Ectodermal cell (in vitro differentiated cells): ENCODE data around the gene FAM20B.
"Not testable (repeated sequence)": the region's sequence is repeated elsewhere in the genome, so short reads cannot be mapped to it uniquely, and the experiment has no call there.

Experiments used
- H3K27ac ChIP-seq: 2 replicates; pipeline ENCODE4 v1.7.0; 2013; ENCODE audit warnings: mild to moderate bottlenecking, low read depth, low read length; ENCODE audit not compliant: insufficient read depth, poor library complexity, severe bottlenecking
- H3K27me3 ChIP-seq: 2 replicates; pipeline ENCODE4 v1.7.0; 2013; ENCODE audit warnings: mild to moderate bottlenecking, low read length; ENCODE audit not compliant: insufficient read depth, control insufficient read depth, poor library complexity, severe bottlenecking
- H3K36me3 ChIP-seq: one replicate; pipeline ENCODE4 v1.7.0; 2013; ENCODE audit warnings: low read length; ENCODE audit not compliant: control insufficient read depth, insufficient read depth
- H3K4me1 ChIP-seq: one replicate; pipeline ENCODE4 v1.7.0; 2013; ENCODE audit warnings: low read length; ENCODE audit not compliant: control insufficient read depth, insufficient read depth
- H3K4me3 ChIP-seq: 2 replicates; pipeline ENCODE4 v1.7.0; 2013; ENCODE audit warnings: low read depth, low read length, control low read depth; ENCODE audit not compliant: insufficient read depth
- H3K9me3 ChIP-seq: 2 replicates; pipeline ENCODE4 v1.7.0; 2013; ENCODE audit warnings: mild to moderate bottlenecking, low read length, moderate library complexity; ENCODE audit not compliant: control insufficient read depth
- WGBS, 2 experiments: methylation state at CpG; one replicate each; pipeline ENCODE4 v1.1.7; 2013; ENCODE audit warnings: missing lambda C conversion rate in 2 of 2; 5-methylcytosine and 5-hydroxymethylcytosine counted together

The FAM20B gene

GRCh38 chr1:179034720-179035119, 9.0 kb downstream of the FAM20B start:
- Histone ChIP-seq H3K9me3 (no peaks in the 10 kb centered on the region), H3K4me1 (no peaks in the 10 kb centered on the region), H3K4me3 (no peak overlapping the region), H3K27ac (no peak overlapping the region), H3K27me3 (no peaks in the 10 kb centered on the region), H3K36me3 (no peaks in the 10 kb centered on the region)
- 82 to 86% methylated on average over 1 of the region's 1 CpG for WGBS, 2 experiments

GRCh38 chr1:179036844-179037465, 11.3 kb downstream of the FAM20B start:
- Histone ChIP-seq H3K27me3 (no peaks in the 10 kb centered on the region), H3K4me3 (no peak overlapping the region), H3K36me3 (no peaks in the 10 kb centered on the region), H3K9me3 (no peaks in the 10 kb centered on the region), H3K4me1 (no peaks in the 10 kb centered on the region), H3K27ac (no peak overlapping the region)
- 97 to 98% methylated on average over 2 of the region's 2 CpGs for WGBS, 2 experiments

GRCh38 chr1:179038528-179039281, 13.0 kb downstream of the FAM20B start:
- 72 to 82% methylated on average over 1 of the region's 1 CpG for WGBS, 2 experiments
- H3K9me3 ChIP-seq = no peaks in the 10 kb centered on the region
- H3K27me3 ChIP-seq = no peaks in the 10 kb centered on the region
- H3K27ac ChIP-seq = no peak overlapping the region
- no peaks in the 10 kb centered on the region for H3K36me3 ChIP-seq
- H3K4me1 ChIP-seq = no peaks in the 10 kb centered on the region
- H3K4me3 ChIP-seq = no peak overlapping the region

- H3K4me1 ChIP-seq, H3K27me3 ChIP-seq, H3K27ac ChIP-seq, H3K36me3 ChIP-seq, H3K9me3 ChIP-seq, H3K4me3 ChIP-seq: not testable (repeated sequence)
- 94 to 96% methylated on average over 6 of the region's 9 CpGs for WGBS, 2 experiments
Observed at GRCh38 chr1:179039502-179040174, 13.9 kb downstream of the FAM20B start.

- H3K4me3 ChIP-seq = not testable (repeated sequence)
Observed at GRCh38 chr1:179040175-179040551, 14.5 kb downstream of the FAM20B start.

GRCh38 chr1:179042087-179042486, 16.4 kb downstream of the FAM20B start:
- Histone ChIP-seq H3K4me3 (no peak overlapping the region), H3K27me3 (no peaks in the 10 kb centered on the region), H3K36me3 (no peaks in the 10 kb centered on the region), H3K4me1 (no peaks in the 10 kb centered on the region), H3K27ac (no peak overlapping the region), H3K9me3 (no peaks in the 10 kb centered on the region)
- WGBS, 2 experiments = 96 to 98% methylated on average over 8 of the region's 8 CpGs

More at GRCh38 chr1:179040175-179040551, 14.5 kb downstream of the FAM20B start:
- 95 to 96% methylated on average over 18 to 27 of the region's 27 CpGs for WGBS, 2 experiments
- not testable (repeated sequence) for H3K4me1 ChIP-seq, H3K27ac ChIP-seq, H3K9me3 ChIP-seq, H3K36me3 ChIP-seq, H3K27me3 ChIP-seq

GRCh38 chr1:179042700-179043099, 17.0 kb downstream of the FAM20B start:
- Histone ChIP-seq H3K4me3 (no peak overlapping the region), H3K27me3 (no peaks in the 10 kb centered on the region), H3K27ac (no peak overlapping the region), H3K9me3 (no peaks in the 10 kb centered on the region), H3K4me1 (no peaks in the 10 kb centered on the region), H3K36me3 (no peaks in the 10 kb centered on the region)
- WGBS, 2 experiments = 94 to 96% methylated on average over 5 of the region's 5 CpGs

GRCh38 chr1:179043266-179043665, 17.6 kb downstream of the FAM20B start:
- Histone ChIP-seq H3K4me1 (no peaks in the 10 kb centered on the region), H3K9me3 (no peaks in the 10 kb centered on the region), H3K27me3 (no peaks in the 10 kb centered on the region), H3K36me3 (no peaks in the 10 kb centered on the region), H3K27ac (no peak overlapping the region), H3K4me3 (no peak overlapping the region)
- 96 to 97% methylated on average over 4 of the region's 4 CpGs for WGBS, 2 experiments

GRCh38 chr1:179043907-179044306, 18.2 kb downstream of the FAM20B start:
- 95% methylated on average over 5 of the region's 5 CpGs for WGBS, 2 experiments
- Histone ChIP-seq H3K4me1 (no peaks in the 10 kb centered on the region), H3K4me3 (no peak overlapping the region), H3K36me3 (no peaks in the 10 kb centered on the region), H3K27ac (no peak overlapping the region), H3K9me3 (no peaks in the 10 kb centered on the region), H3K27me3 (no peaks in the 10 kb centered on the region)

GRCh38 chr1:179046808-179047635, 21.3 kb downstream of the FAM20B start:
- H3K27ac ChIP-seq = no peak overlapping the region
- no peaks in the 10 kb centered on the region for H3K27me3 ChIP-seq
- no peaks in the 10 kb centered on the region for H3K9me3 ChIP-seq
- 93% methylated on average over 12 to 14 of the region's 14 CpGs for WGBS, 2 experiments
- H3K36me3 ChIP-seq = no peaks in the 10 kb centered on the region
- H3K4me1 ChIP-seq = no peaks in the 10 kb centered on the region
- no peak overlapping the region for H3K4me3 ChIP-seq
